Measurements from ENCODE around the gene CCDC192. TPM values are rescaled to one million over a fixed set of nuclear protein-coding genes. Genes with fewer than 3 reads are reported as not detected.

The CCDC192 gene
- total RNA-seq, 1 donor from 2014 or later = 0.26 TPM

GRCh38 chr5:127858116-127858784 is 155.1 kb downstream of the CCDC192 start:
- H3K4me3 Mint-ChIP-seq (ENCODE audit: unreplicated experiment) = no peak overlapping the region
- no peak for DNase-seq (ENCODE audit: low spot score)
- no peaks in the 10 kb centered on the region for H3K9me3 Mint-ChIP-seq (ENCODE audit: unreplicated experiment)
- no peak for TF ChIP-seq CTCF (IDR thresholded peaks at IDR 0.05; ENCODE audit: unreplicated experiment)
- no peaks in the 10 kb centered on the region for H3K4me1 Mint-ChIP-seq (ENCODE audit: unreplicated experiment)
- H3K36me3 Mint-ChIP-seq (ENCODE audit: low read depth, unreplicated experiment) = no peaks in the 10 kb centered on the region
- H3K27ac Mint-ChIP-seq (ENCODE audit: unreplicated experiment) = no peak overlapping the region
- H3K27me3 Mint-ChIP-seq (ENCODE audit: unreplicated experiment) = peaks cover 2% of the 10 kb centered on the region

GRCh38 chr5:127860291-127860690 is 157.1 kb downstream of the CCDC192 start:
- H3K36me3 Mint-ChIP-seq (ENCODE audit: low read depth, unreplicated experiment) = no peaks in the 10 kb centered on the region
- DNase-seq (ENCODE audit: low spot score) = no peak
- TF ChIP-seq CTCF (IDR thresholded peaks at IDR 0.05; ENCODE audit: unreplicated experiment) = no peak
- no peaks in the 10 kb centered on the region for H3K4me1 Mint-ChIP-seq (ENCODE audit: unreplicated experiment)
- no peaks in the 10 kb centered on the region for H3K9me3 Mint-ChIP-seq (ENCODE audit: unreplicated experiment)
- peaks cover 2% of the 10 kb centered on the region for H3K27me3 Mint-ChIP-seq (ENCODE audit: unreplicated experiment)
- H3K4me3 Mint-ChIP-seq (ENCODE audit: unreplicated experiment) = no peak overlapping the region
- H3K27ac Mint-ChIP-seq (ENCODE audit: unreplicated experiment) = no peak overlapping the region

- Mint-ChIP-seq H3K9me3 (ENCODE audit: unreplicated experiment) (no peaks in the 10 kb centered on the region), H3K4me1 (ENCODE audit: unreplicated experiment) (no peaks in the 10 kb centered on the region), H3K27ac (ENCODE audit: unreplicated experiment) (no peak overlapping the region), H3K36me3 (ENCODE audit: low read depth, unreplicated experiment) (no peaks in the 10 kb centered on the region), H3K4me3 (ENCODE audit: unreplicated experiment) (no peak overlapping the region), H3K27me3 (ENCODE audit: unreplicated experiment) (no peaks in the 10 kb centered on the region)
- no peak for TF ChIP-seq CTCF (IDR thresholded peaks at IDR 0.05; ENCODE audit: unreplicated experiment)
- no peak for DNase-seq (ENCODE audit: low spot score)
These were observed 160.0 kb downstream of the CCDC192 start for GRCh38 chr5:127863161-127863560.

- H3K36me3 Mint-ChIP-seq (ENCODE audit: low read depth, unreplicated experiment) = no peaks in the 10 kb centered on the region
- H3K4me3 Mint-ChIP-seq (ENCODE audit: unreplicated experiment) = no peak overlapping the region
- no peak overlapping the region for H3K27ac Mint-ChIP-seq (ENCODE audit: unreplicated experiment)
- H3K4me1 Mint-ChIP-seq (ENCODE audit: unreplicated experiment) = no peaks in the 10 kb centered on the region
- TF ChIP-seq CTCF (IDR thresholded peaks at IDR 0.05; ENCODE audit: unreplicated experiment) = no peak
- H3K27me3 Mint-ChIP-seq (ENCODE audit: unreplicated experiment) = no peaks in the 10 kb centered on the region
- no peaks in the 10 kb centered on the region for H3K9me3 Mint-ChIP-seq (ENCODE audit: unreplicated experiment)
- DNase-seq (ENCODE audit: low spot score) = no peak
These were observed 160.6 kb downstream of the CCDC192 start for GRCh38 chr5:127863610-127864395.

- Mint-ChIP-seq H3K27me3 (ENCODE audit: unreplicated experiment) (no peaks in the 10 kb centered on the region), H3K9me3 (ENCODE audit: unreplicated experiment) (no peaks in the 10 kb centered on the region), H3K27ac (ENCODE audit: unreplicated experiment) (no peak overlapping the region), H3K36me3 (ENCODE audit: low read depth, unreplicated experiment) (no peaks in the 10 kb centered on the region), H3K4me3 (ENCODE audit: unreplicated experiment) (no peak overlapping the region), H3K4me1 (ENCODE audit: unreplicated experiment) (no peaks in the 10 kb centered on the region)
- no peak for DNase-seq (ENCODE audit: low spot score)
- TF ChIP-seq CTCF (IDR thresholded peaks at IDR 0.05; ENCODE audit: unreplicated experiment) = no peak
These were observed 161.3 kb downstream of the CCDC192 start for GRCh38 chr5:127864511-127864910.
